RWPE1 (cell line): Measurements from ENCODE around the gene ULK4.
"Not testable (repeated sequence)": the region's sequence is repeated elsewhere in the genome, so short reads cannot be mapped to it uniquely, and the experiment has no call there.

ENCODE experiments used
- CTCF ChIA-PET: fragments of 350-600 bp; sonication (Branson Sonifier 250); formaldehyde crosslinking; extraction: SDS; loops from one replicate; lab custom pipeline; 2021; lab: Yijun Ruan, JAX
- POLR2A ChIA-PET: fragments of 400-600 bp; formaldehyde crosslinking; extraction: SDS; loops from one replicate; lab custom pipeline; 2020; ENCODE audit warnings: antibody characterized with exemption; ENCODE audit not compliant: low non-redundant PET; lab: Yijun Ruan, JAX
- DNase-seq: peaks from one replicate; pipeline ENCODE4 v3.0.0; 2012; ENCODE audit warnings: low spot score
- H3K27ac ChIP-seq: fragments of 450-650 bp; 2 replicates; pipeline ENCODE4 v1.5.1; 2017
- CTCF ChIP-seq: fragments of 450-650 bp; conservative IDR thresholded peaks from 2 replicates; pipeline ENCODE4 v1.5.1; 2017; ENCODE audit warnings: low read depth, mild to moderate bottlenecking

Gene ULK4

GRCh38 chr3:41569632-41570305, 392.1 kb downstream of the ULK4 start:
- H3K27ac ChIP-seq: no peak overlapping the region
- no peak for TF ChIP-seq CTCF
- CTCF ChIA-PET: no interaction called here
- POLR2A ChIA-PET: no interaction called here
- peak; percentile 14 for DNase-seq

- H3K27ac ChIP-seq: no peak overlapping the region
- TF ChIP-seq CTCF: no peak
- DNase-seq: no peak
- CTCF ChIA-PET: interaction anchor here (0.6 kb wide), 1 partner anchor 42 kb away, joined by 3 read pairs; no protein-coding TSS in a partner anchor
- POLR2A ChIA-PET: no interaction called here
Observed at GRCh38 chr3:41565948-41566514, 395.9 kb downstream of the ULK4 start.

GRCh38 chr3:41565003-41565402, 396.9 kb downstream of the ULK4 start:
- no peak for DNase-seq
- no peak overlapping the region for H3K27ac ChIP-seq
- ChIA-PET POLR2A (no interaction called here), CTCF (no interaction called here)
- no peak for TF ChIP-seq CTCF

GRCh38 chr3:41556245-41556644, 405.7 kb downstream of the ULK4 start:
- POLR2A ChIA-PET, CTCF ChIA-PET, DNase-seq, H3K27ac ChIP-seq: not testable (repeated sequence)

GRCh38 chr3:41532976-41533375, 428.9 kb downstream of the ULK4 start:
- CTCF ChIA-PET: interaction anchor here (0.6 kb wide), 1 partner anchor 106 kb away, joined by 3 read pairs; no protein-coding TSS in a partner anchor
- no peak overlapping the region for H3K27ac ChIP-seq
- no peak for TF ChIP-seq CTCF
- no peak for DNase-seq
- POLR2A ChIA-PET: no interaction called here

- TF ChIP-seq CTCF: no peak
- H3K27ac ChIP-seq: no peak overlapping the region
- CTCF ChIA-PET: no interaction called here
- POLR2A ChIA-PET: no interaction called here
- DNase-seq: no peak
Observed at GRCh38 chr3:41526995-41527573, 434.8 kb downstream of the ULK4 start.
